SH-SY5Y (cell line): ENCODE results near the gene RBMS3.

ENCODE experiments used
- GATA2 ChIP-seq: IDR thresholded peaks from 2 replicates; pipeline ENCODE4 v1.6.1; 2011; ENCODE audit warnings: mild to moderate bottlenecking, low read depth, low read length
- GATA3 ChIP-seq: IDR thresholded peaks from 2 replicates; pipeline ENCODE4 v1.6.1; 2011; ENCODE audit warnings: low read depth, mild to moderate bottlenecking, low read length, moderate library complexity

GRCh38 chr3:29686889-29687592, 406.2 kb downstream of the RBMS3 start:
- TF ChIP-seq GATA3 (peak; percentile 63; the same call in 1 of the 2 replicates), GATA2 (no peak)
